ENCODE results near the gene DNAJC16.

DNA sequence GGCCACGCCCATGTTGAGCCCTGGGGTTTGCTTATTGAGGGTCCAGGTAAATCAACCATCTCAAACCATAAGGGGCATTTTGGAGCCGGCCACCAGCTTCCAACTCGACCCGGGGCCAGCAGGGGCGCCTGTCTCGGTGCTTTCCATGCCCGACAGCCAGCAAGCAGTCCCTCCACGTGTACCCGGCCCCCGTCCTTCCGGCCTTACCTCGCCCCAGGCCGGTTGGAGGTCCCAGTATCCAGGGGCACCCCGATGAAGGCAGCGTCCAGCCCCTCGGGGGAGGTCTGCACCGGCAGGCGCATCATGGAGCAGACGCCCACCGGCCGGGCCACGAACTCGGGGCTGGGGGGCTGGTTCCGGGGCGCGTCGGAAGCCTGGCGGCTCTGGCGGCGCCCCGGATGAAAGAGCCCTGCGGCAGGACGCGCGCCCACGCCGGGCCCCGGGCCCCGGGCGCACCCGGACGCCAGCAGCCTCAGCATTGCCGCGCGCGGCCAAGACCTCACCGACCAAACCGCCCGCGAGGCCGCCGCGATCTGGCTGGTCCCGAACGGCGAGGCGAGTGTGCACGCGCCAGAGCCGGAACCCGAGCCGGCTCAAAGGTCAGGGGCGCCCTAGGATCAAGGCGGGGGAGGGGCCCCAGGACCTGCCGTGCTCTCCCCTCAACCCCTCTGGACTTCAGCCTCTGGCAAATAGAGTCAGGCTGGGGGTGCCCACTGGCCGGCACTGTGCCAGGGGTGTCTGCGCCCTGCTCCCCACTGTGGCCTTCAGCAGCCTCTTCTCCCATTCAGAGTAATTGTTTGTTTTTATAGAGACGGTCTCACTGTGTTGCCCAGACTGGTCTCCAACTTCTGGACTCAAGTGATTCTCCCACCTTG is 58.1 kb downstream of the DNAJC16 start, which contains the start of gene AGMAT:
- TF ChIP-seq EP300 (IDR thresholded peaks at IDR 0.05) = no peak
- TF ChIP-seq CTCF (IDR thresholded peaks at IDR 0.05) = peak in 2 of 4 experiments; percentile 21
- no peak for TF ChIP-seq POLR2AphosphoS5 (IDR thresholded peaks at IDR 0.05)
- TF ChIP-seq POLR2A (IDR thresholded peaks at IDR 0.05) = no peak

Data from sigmoid colon (tissue), 4 donors.